CD14-positive monocyte (primary cell): ENCODE data around the gene WWC2. TPM values are rescaled to one million over a fixed set of nuclear protein-coding genes. Genes with fewer than 3 reads are reported as not detected.

Experiments
- DNase-seq, 3 donors: peaks; one replicate each; pipeline ENCODE4 v3.0.0-alpha.2; 2011 to 2022
- H2AFZ ChIP-seq: 2 replicates; pipeline ENCODE4 v1.6.0; 2012; ENCODE audit warnings: mild to moderate bottlenecking, low read depth, low read length, inconsistent platforms; ENCODE audit not compliant: insufficient read depth, poor library complexity, severe bottlenecking
- H3K27ac ChIP-seq, 2 donors: 1 replicate in 1 of 2; 2 replicates in 1 of 2; pipeline ENCODE4 v1.5.1; 2012 to 2013; ENCODE audit warnings: low read length in 2 of 2, control low read depth in 1 of 2, inconsistent platforms in 1 of 2, low read depth in 1 of 2, mild to moderate bottlenecking in 1 of 2
- H3K27me3 ChIP-seq, 2 donors: one replicate each; pipeline versions ENCODE4 v1.6.0 to v1.6.1; 2011 to 2013; ENCODE audit warnings: low read length in 2 of 2; ENCODE audit not compliant: control insufficient read depth in 2 of 2, insufficient read depth in 2 of 2
- H3K36me3 ChIP-seq, 2 donors: replicated peaks in 1 of 2; 1 replicate in 1 of 2; 2 replicates in 1 of 2; pipeline versions ENCODE4 v1.5.1 to v1.6.1; 2012 to 2013; ENCODE audit warnings: low read length in 2 of 2, control low read depth in 1 of 2, inconsistent platforms in 1 of 2, mild to moderate bottlenecking in 1 of 2; ENCODE audit not compliant: insufficient read depth in 2 of 2, control insufficient read depth in 1 of 2
- H3K4me1 ChIP-seq, 2 donors: 1 replicate in 1 of 2; 2 replicates in 1 of 2; pipeline versions ENCODE4 v1.5.1 to v1.6.1; 2012 to 2013; ENCODE audit warnings: low read length in 2 of 2, control low read depth in 1 of 2, inconsistent platforms in 1 of 2, mild to moderate bottlenecking in 1 of 2, moderate library complexity in 1 of 2; ENCODE audit not compliant: insufficient read depth in 2 of 2, control insufficient read depth in 1 of 2
- H3K4me2 ChIP-seq: replicated peaks from 2 replicates; pipeline ENCODE3; 2012; ENCODE audit warnings: low read length, moderate library complexity, mild to moderate bottlenecking; ENCODE audit not compliant: poor library complexity, severe bottlenecking; ENCODE audit errors: extremely low read depth
- H3K4me3 ChIP-seq, 3 experiments: fragments of 200-600 bp in 1 of 3; sonication (generic) in 1 of 3; replicated peaks in 1 of 3; 1 replicate in 2 of 3; 2 replicates in 1 of 3; pipeline ENCODE4 v1.5.1; 2011 to 2013; ENCODE audit warnings: low read length in 3 of 3, mild to moderate bottlenecking in 3 of 3, control low read depth in 2 of 3, low read depth in 2 of 3, inconsistent platforms in 1 of 3, moderate library complexity in 1 of 3
- H3K79me2 ChIP-seq: 2 replicates; pipeline ENCODE4 v1.6.0; 2012; ENCODE audit warnings: mild to moderate bottlenecking, control low read depth, inconsistent platforms, low read length, moderate library complexity; ENCODE audit not compliant: insufficient read depth
- H3K9ac ChIP-seq: 2 replicates; pipeline ENCODE4 v1.6.0; 2017; ENCODE audit warnings: low read length, mild to moderate bottlenecking; ENCODE audit not compliant: insufficient read depth, poor library complexity, severe bottlenecking
- H3K9me3 ChIP-seq, 2 donors: replicated peaks in 1 of 2; 1 replicate in 1 of 2; 2 replicates in 1 of 2; pipeline versions ENCODE4 v1.5.1 to v1.6.1; 2012 to 2013; ENCODE audit warnings: low read length in 2 of 2, control low read depth in 1 of 2; ENCODE audit not compliant: control insufficient read depth in 1 of 2, insufficient read depth in 1 of 2
- H4K20me1 ChIP-seq: 2 replicates; pipeline ENCODE4 v1.6.0; 2012; ENCODE audit warnings: mild to moderate bottlenecking, low read length, control low read depth, moderate library complexity; ENCODE audit not compliant: insufficient read depth
- H3K27ac Mint-ChIP-seq, 7 donors: one replicate each; pipeline ENCODE4 v1.8.0; 2020; ENCODE audit warnings: mild to moderate bottlenecking in 7 of 7, mixed read lengths in 7 of 7, moderate library complexity in 6 of 7, inconsistent platforms in 2 of 7
- H3K27me3 Mint-ChIP-seq, 3 donors: one replicate each; pipeline ENCODE4 v1.8.0; 2021 to 2022; ENCODE audit warnings: low read depth in 3 of 3, mild to moderate bottlenecking in 3 of 3, mixed read lengths in 3 of 3, moderate library complexity in 3 of 3, inconsistent platforms in 1 of 3
- H3K36me3 Mint-ChIP-seq, 2 donors: one replicate each; pipeline ENCODE4 v1.8.0; 2020; ENCODE audit warnings: mixed read lengths in 2 of 2, inconsistent platforms in 1 of 2, mild to moderate bottlenecking in 1 of 2
- H3K4me1 Mint-ChIP-seq: one replicate; pipeline ENCODE4 v1.8.0; 2020; ENCODE audit warnings: mild to moderate bottlenecking, mixed read lengths
- H3K4me3 Mint-ChIP-seq, 2 donors: one replicate each; pipeline ENCODE4 v1.8.0; 2020; ENCODE audit warnings: mild to moderate bottlenecking in 2 of 2, mixed read lengths in 2 of 2, moderate library complexity in 1 of 2
- H3K9me3 Mint-ChIP-seq, 7 donors: one replicate each; pipeline ENCODE4 v1.8.0; 2020 to 2022; ENCODE audit warnings: mixed read lengths in 7 of 7, mild to moderate bottlenecking in 6 of 7, moderate library complexity in 6 of 7, inconsistent platforms in 2 of 7
- CTCF ChIP-seq: fragments of 200-600 bp; IDR thresholded peaks from one replicate; pipeline ENCODE4 v1.8.0; 2022; ENCODE audit warnings: antibody characterized with exemption, mild to moderate bottlenecking
- WGBS: methylation state at CpG from one replicate; pipeline ENCODE4 v1.1.5; 2013; ENCODE audit warnings: missing lambda C conversion rate; ENCODE audit not compliant: insufficient coverage; 5-methylcytosine and 5-hydroxymethylcytosine counted together
- intact Hi-C, 2 donors: fragments of 100-400 bp; cut with micrococcal nuclease; formaldehyde crosslinking; loops; one replicate each; pipeline versions ENCODE4 v1.15.0 to v1.15.1; 2023
- polyA plus RNA-seq, 3 donors: library from polyadenylated mRNA; depleted of rRNA in 1 of 3; unstranded in 2 of 3; stranded (reverse) in 1 of 3; fragments of 300-500 nt in 2 of 3; fragments of >200 nt in 1 of 3; fragmentation: Illumina TruSeq in 2 of 3; gene quantifications; 1 replicate in 2 of 3; 2 replicates in 1 of 3; pipeline ENCODE4 v1.2.3, GENCODE V29; 2012 to 2021

WWC2 gene
- polyA plus RNA-seq, 3 donors = 1.9 to 3.8 (median 2.9) TPM

- no peak overlapping the region for H2AFZ ChIP-seq
- no peaks in the 10 kb centered on the region for H3K36me3 ChIP-seq
- Mint-ChIP-seq H3K27ac (no peak overlapping the region), H3K36me3 (peaks cover 4 to 11% of the 10 kb centered on the region in 2 donors), H3K9me3 (peaks cover 0 to 12% (median 6%) of the 10 kb centered on the region in 7 donors), H3K4me3 (peak overlapping the region in 1 of 2 donors; percentile 5), H3K4me1 (peaks cover 13% of the 10 kb centered on the region), H3K27me3 (peaks cover 34 to 50% (median 43%) of the 10 kb centered on the region in 3 donors)
- DNase-seq = no peak
- peaks cover 14 to 27% of the 10 kb centered on the region in 2 donors for H3K4me1 ChIP-seq
- intact Hi-C loops = loop anchor here in 1 of 2 donors (10.0 kb wide), 2 partner anchors 410 to 560 kb away; partner anchors contain the start of genes ING2, RWDD4 and TRAPPC11
- no CpG with 5 or more reads among the region's 1 CpG for WGBS
- H3K27ac ChIP-seq = no peak overlapping the region
- TF ChIP-seq CTCF = no peak
- peaks cover 0 to 7% of the 10 kb centered on the region in 2 donors for H3K9me3 ChIP-seq
- H4K20me1 ChIP-seq = no peaks in the 10 kb centered on the region
- no peaks in the 10 kb centered on the region for H3K79me2 ChIP-seq
- no peak overlapping the region for H3K4me3 ChIP-seq
- no peak overlapping the region for H3K9ac ChIP-seq
- H3K27me3 ChIP-seq = peaks cover 33 to 40% of the 10 kb centered on the region in 2 donors
- H3K4me2 ChIP-seq = no peak overlapping the region
Measured at GRCh38 chr4:183095199-183095512, 3.9 kb upstream of the WWC2 start.

- H3K36me3 Mint-ChIP-seq = peaks cover 4 to 12% of the 10 kb centered on the region in 2 donors
- H3K27me3 Mint-ChIP-seq = peaks cover 40 to 61% (median 53%) of the 10 kb centered on the region in 3 donors
- Histone ChIP-seq H4K20me1 (peaks cover 4% of the 10 kb centered on the region), H3K27ac (no peak overlapping the region), H2AFZ (no peak overlapping the region), H3K36me3 (no peaks in the 10 kb centered on the region), H3K9me3 (peaks cover 0 to 7% of the 10 kb centered on the region in 2 donors), H3K27me3 (peaks cover 41 to 53% of the 10 kb centered on the region in 2 donors), H3K4me2 (no peak overlapping the region), H3K4me3 (no peak overlapping the region), H3K79me2 (no peaks in the 10 kb centered on the region), H3K4me1 (peaks cover 16 to 31% of the 10 kb centered on the region in 2 donors), H3K9ac (no peak overlapping the region)
- WGBS = 85% methylated on average over 13 of the region's 15 CpGs
- peak overlapping the region in 1 of 2 donors; percentile 95 for H3K4me3 Mint-ChIP-seq
- peaks cover 0 to 12% (median 6%) of the 10 kb centered on the region in 7 donors for H3K9me3 Mint-ChIP-seq
- no peak for TF ChIP-seq CTCF
- peaks cover 18% of the 10 kb centered on the region for H3K4me1 Mint-ChIP-seq
- no peak overlapping the region for H3K27ac Mint-ChIP-seq
- intact Hi-C loops = loop anchor here in 1 of 2 donors (10.0 kb wide), 2 partner anchors 408 to 558 kb away; partner anchors contain the start of genes ING2, RWDD4 and TRAPPC11
- DNase-seq = no peak
Measured at GRCh38 chr4:183096276-183096965, 2.6 kb upstream of the WWC2 start.
